Measurements from ENCODE around the gene MACO1.
"Not testable (repeated sequence)": the region's sequence is repeated elsewhere in the genome, so short reads cannot be mapped to it uniquely, and the experiment has no call there.

MACO1 gene, protein sequence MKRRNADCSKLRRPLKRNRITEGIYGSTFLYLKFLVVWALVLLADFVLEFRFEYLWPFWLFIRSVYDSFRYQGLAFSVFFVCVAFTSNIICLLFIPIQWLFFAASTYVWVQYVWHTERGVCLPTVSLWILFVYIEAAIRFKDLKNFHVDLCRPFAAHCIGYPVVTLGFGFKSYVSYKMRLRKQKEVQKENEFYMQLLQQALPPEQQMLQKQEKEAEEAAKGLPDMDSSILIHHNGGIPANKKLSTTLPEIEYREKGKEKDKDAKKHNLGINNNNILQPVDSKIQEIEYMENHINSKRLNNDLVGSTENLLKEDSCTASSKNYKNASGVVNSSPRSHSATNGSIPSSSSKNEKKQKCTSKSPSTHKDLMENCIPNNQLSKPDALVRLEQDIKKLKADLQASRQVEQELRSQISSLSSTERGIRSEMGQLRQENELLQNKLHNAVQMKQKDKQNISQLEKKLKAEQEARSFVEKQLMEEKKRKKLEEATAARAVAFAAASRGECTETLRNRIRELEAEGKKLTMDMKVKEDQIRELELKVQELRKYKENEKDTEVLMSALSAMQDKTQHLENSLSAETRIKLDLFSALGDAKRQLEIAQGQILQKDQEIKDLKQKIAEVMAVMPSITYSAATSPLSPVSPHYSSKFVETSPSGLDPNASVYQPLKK

GRCh38 chr1:25430073-25430966 is at the start of gene MACO1:
Gene MACO1 (plus strand): TSS chr1:25430897. CDS start chr1:25431099, 202 bp downstream.
- Histone ChIP-seq H3K4me3 (ENCODE audit: low read length) (peak within 1 kb of the TSS; percentile 83), H3K27ac (ENCODE audit: low read length) (no peak within 1 kb of the TSS), H3K27me3 (ENCODE audit: insufficient read depth, low read length) (peaks cover 22% of the 10 kb centered on the region), H3K36me3 (ENCODE audit: insufficient read depth, low read depth, low read length) (no peaks in the 10 kb centered on the region), H3K4me1 (ENCODE audit: insufficient read depth, low read length) (peaks cover 5% of the 10 kb centered on the region; the same call in 1 of the 2 replicates), H3K9me3 (ENCODE audit: insufficient read depth, low read depth, low read length) (no peaks in the 10 kb centered on the region), H3K9ac (ENCODE audit: low read depth, low read length) (peak within 1 kb of the TSS; percentile 74; the same call in 1 of the 2 replicates)

GRCh38 chr1:25382543-25382942 is 48.2 kb upstream of the MACO1 start:
- H3K36me3 ChIP-seq (ENCODE audit: insufficient read depth, low read depth, low read length); H3K27ac ChIP-seq (ENCODE audit: low read length); H3K9me3 ChIP-seq (ENCODE audit: insufficient read depth, low read depth, low read length); H3K4me1 ChIP-seq (ENCODE audit: insufficient read depth, low read length); H3K4me3 ChIP-seq (ENCODE audit: low read length); H3K27me3 ChIP-seq (ENCODE audit: insufficient read depth, low read length); H3K9ac ChIP-seq (ENCODE audit: low read depth, low read length): not testable (repeated sequence)

DNA sequence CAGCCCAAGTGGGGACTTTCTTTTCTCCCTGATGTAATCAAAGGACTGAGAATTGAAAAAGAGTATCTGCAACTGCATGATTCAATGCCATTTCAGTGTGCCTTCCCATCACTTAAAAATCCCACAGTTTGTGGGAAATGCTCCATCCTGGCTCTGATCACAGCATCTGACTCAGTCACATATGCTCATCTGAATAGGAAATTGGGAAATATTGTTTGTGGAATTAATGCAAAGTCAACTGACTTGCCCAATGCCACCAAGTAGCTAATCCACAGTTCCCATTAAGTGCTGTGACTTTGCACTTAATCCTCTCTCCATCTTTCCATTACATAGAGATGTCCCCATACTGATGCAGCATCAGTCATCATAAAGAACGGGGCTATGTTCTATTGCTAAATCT is 47.6 kb upstream of the MACO1 start:
- H3K9ac ChIP-seq (ENCODE audit: low read depth, low read length); H3K27ac ChIP-seq (ENCODE audit: low read length); H3K36me3 ChIP-seq (ENCODE audit: insufficient read depth, low read depth, low read length); H3K9me3 ChIP-seq (ENCODE audit: insufficient read depth, low read depth, low read length); H3K4me3 ChIP-seq (ENCODE audit: low read length); H3K4me1 ChIP-seq (ENCODE audit: insufficient read depth, low read length); H3K27me3 ChIP-seq (ENCODE audit: insufficient read depth, low read length): not testable (repeated sequence)

GRCh38 chr1:25383875-25384274 is 46.8 kb upstream of the MACO1 start:
- H3K9me3 ChIP-seq (ENCODE audit: insufficient read depth, low read depth, low read length), result not testable (repeated sequence)

GRCh38 chr1:25387096-25387495 is 43.6 kb upstream of the MACO1 start:
- not testable (repeated sequence) for H3K9me3 ChIP-seq (ENCODE audit: insufficient read depth, low read depth, low read length); H3K9ac ChIP-seq (ENCODE audit: low read depth, low read length); H3K36me3 ChIP-seq (ENCODE audit: insufficient read depth, low read depth, low read length); H3K27me3 ChIP-seq (ENCODE audit: insufficient read depth, low read length); H3K4me3 ChIP-seq (ENCODE audit: low read length); H3K4me1 ChIP-seq (ENCODE audit: insufficient read depth, low read length); H3K27ac ChIP-seq (ENCODE audit: low read length)

More at GRCh38 chr1:25383875-25384274, 46.8 kb upstream of the MACO1 start:
- not testable (repeated sequence) for H3K9ac ChIP-seq (ENCODE audit: low read depth, low read length); H3K27me3 ChIP-seq (ENCODE audit: insufficient read depth, low read length); H3K4me1 ChIP-seq (ENCODE audit: insufficient read depth, low read length); H3K36me3 ChIP-seq (ENCODE audit: insufficient read depth, low read depth, low read length); H3K4me3 ChIP-seq (ENCODE audit: low read length); H3K27ac ChIP-seq (ENCODE audit: low read length)

- H3K4me3 ChIP-seq (ENCODE audit: low read length); H3K27me3 ChIP-seq (ENCODE audit: insufficient read depth, low read length); H3K27ac ChIP-seq (ENCODE audit: low read length); H3K4me1 ChIP-seq (ENCODE audit: insufficient read depth, low read length); H3K9ac ChIP-seq (ENCODE audit: low read depth, low read length); H3K36me3 ChIP-seq (ENCODE audit: insufficient read depth, low read depth, low read length); H3K9me3 ChIP-seq (ENCODE audit: insufficient read depth, low read depth, low read length): not testable (repeated sequence)
Measured at GRCh38 chr1:25388691-25389090, 42.0 kb upstream of the MACO1 start.

- H3K27ac ChIP-seq (ENCODE audit: low read length), result not testable (repeated sequence)
Measured at GRCh38 chr1:25389721-25390120, 41.0 kb upstream of the MACO1 start.

DNA sequence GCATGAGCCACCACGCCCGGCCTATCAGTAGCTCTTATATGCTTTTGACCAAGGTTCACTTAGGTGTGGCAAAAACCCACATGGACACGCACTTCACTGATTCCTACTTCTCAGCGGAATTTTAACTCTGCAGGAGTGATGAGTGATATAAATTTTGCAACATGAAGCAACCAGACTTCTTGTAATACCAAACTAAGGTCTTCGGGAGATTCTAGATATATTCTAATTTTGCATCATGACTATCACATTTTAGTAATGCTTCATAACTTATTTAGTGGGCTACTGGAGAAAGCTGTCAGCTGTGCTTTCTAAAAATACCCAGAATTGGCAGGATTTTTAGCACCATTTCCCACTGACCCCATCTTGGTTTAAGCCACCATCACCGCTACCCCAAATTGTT is 37.9 kb upstream of the MACO1 start:
- H3K4me1 ChIP-seq (ENCODE audit: insufficient read depth, low read length), result no peaks in the 10 kb centered on the region
- no peak overlapping the region for H3K4me3 ChIP-seq (ENCODE audit: low read length)
- no peaks in the 10 kb centered on the region for H3K36me3 ChIP-seq (ENCODE audit: insufficient read depth, low read depth, low read length)
- H3K27ac ChIP-seq (ENCODE audit: low read length), result no peak overlapping the region
- H3K9me3 ChIP-seq (ENCODE audit: insufficient read depth, low read depth, low read length), result no peaks in the 10 kb centered on the region
- H3K27me3 ChIP-seq (ENCODE audit: insufficient read depth, low read length), result no peaks in the 10 kb centered on the region
- no peak overlapping the region for H3K9ac ChIP-seq (ENCODE audit: low read depth, low read length)

More at GRCh38 chr1:25389721-25390120, 41.0 kb upstream of the MACO1 start:
- not testable (repeated sequence) for H3K4me1 ChIP-seq (ENCODE audit: insufficient read depth, low read length); H3K36me3 ChIP-seq (ENCODE audit: insufficient read depth, low read depth, low read length); H3K9me3 ChIP-seq (ENCODE audit: insufficient read depth, low read depth, low read length); H3K4me3 ChIP-seq (ENCODE audit: low read length); H3K27me3 ChIP-seq (ENCODE audit: insufficient read depth, low read length); H3K9ac ChIP-seq (ENCODE audit: low read depth, low read length)

DNA sequence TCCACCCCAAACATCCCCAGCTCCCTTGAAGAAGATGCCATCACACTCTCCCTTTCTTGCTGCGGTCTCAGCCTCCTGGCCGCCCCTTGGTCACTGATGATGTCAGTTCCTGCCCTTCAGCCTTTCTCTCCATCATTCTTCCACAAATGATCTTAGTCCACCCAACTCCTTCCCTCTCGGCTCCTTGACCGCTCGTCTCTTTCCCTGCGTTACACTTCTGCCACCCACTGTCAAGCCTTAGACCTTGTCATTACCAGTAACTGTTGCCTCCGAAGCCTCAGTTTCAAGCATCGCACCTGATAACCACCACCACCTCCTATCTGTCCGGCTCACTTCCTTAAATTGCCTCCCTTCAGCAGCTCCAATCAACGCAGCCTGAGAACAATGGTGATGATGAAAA is 33.1 kb upstream of the MACO1 start:
- H3K4me3 ChIP-seq (ENCODE audit: low read length); H3K9ac ChIP-seq (ENCODE audit: low read depth, low read length); H3K36me3 ChIP-seq (ENCODE audit: insufficient read depth, low read depth, low read length); H3K27ac ChIP-seq (ENCODE audit: low read length); H3K9me3 ChIP-seq (ENCODE audit: insufficient read depth, low read depth, low read length); H3K27me3 ChIP-seq (ENCODE audit: insufficient read depth, low read length); H3K4me1 ChIP-seq (ENCODE audit: insufficient read depth, low read length): not testable (repeated sequence)

GRCh38 chr1:25398079-25398478 is 32.6 kb upstream of the MACO1 start:
- H3K27ac ChIP-seq (ENCODE audit: low read length); H3K4me3 ChIP-seq (ENCODE audit: low read length); H3K9me3 ChIP-seq (ENCODE audit: insufficient read depth, low read depth, low read length); H3K9ac ChIP-seq (ENCODE audit: low read depth, low read length); H3K27me3 ChIP-seq (ENCODE audit: insufficient read depth, low read length); H3K4me1 ChIP-seq (ENCODE audit: insufficient read depth, low read length); H3K36me3 ChIP-seq (ENCODE audit: insufficient read depth, low read depth, low read length): not testable (repeated sequence)

- not testable (repeated sequence) for H3K9ac ChIP-seq (ENCODE audit: low read depth, low read length); H3K9me3 ChIP-seq (ENCODE audit: insufficient read depth, low read depth, low read length); H3K27ac ChIP-seq (ENCODE audit: low read length); H3K36me3 ChIP-seq (ENCODE audit: insufficient read depth, low read depth, low read length); H3K4me3 ChIP-seq (ENCODE audit: low read length); H3K27me3 ChIP-seq (ENCODE audit: insufficient read depth, low read length); H3K4me1 ChIP-seq (ENCODE audit: insufficient read depth, low read length)
Measured at GRCh38 chr1:25402947-25403803, 27.5 kb upstream of the MACO1 start.
